ENCODE data around the gene RALA.

The RALA gene

DNA sequence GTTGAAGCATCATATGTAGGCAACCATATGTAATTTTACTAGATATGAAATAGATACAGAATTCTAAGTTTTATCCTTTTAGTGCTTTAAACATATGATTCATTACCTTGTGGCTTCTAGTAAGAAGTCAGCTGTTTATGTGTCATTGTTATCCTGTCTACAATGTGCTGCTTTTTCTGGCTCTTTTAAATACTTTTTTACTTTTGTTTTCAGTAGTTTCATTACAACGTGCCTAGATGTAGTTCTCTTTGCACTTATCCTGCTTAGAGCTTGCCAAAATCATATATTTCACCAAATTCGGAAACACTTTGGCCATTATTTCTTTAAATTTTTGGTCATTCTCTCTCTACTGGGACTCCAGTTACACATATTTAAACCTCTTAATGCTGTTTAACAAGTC, 30.8 kb upstream of the RALA start:
- no peaks in the 10 kb centered on the region for H3F3A ChIP-seq (ENCODE audit: insufficient read depth, low read length)
- H3K27ac ChIP-seq (ENCODE audit: low read depth, low read length, poor library complexity, severe bottlenecking) = no peak overlapping the region
- H3K79me2 ChIP-seq (ENCODE audit: insufficient read depth, low read length) = no peaks in the 10 kb centered on the region
- no peaks in the 10 kb centered on the region for H3K36me3 ChIP-seq (ENCODE audit: insufficient read depth, low read length)
- H2AFZ ChIP-seq (ENCODE audit: low read length) = no peak overlapping the region
- H3K4me2 ChIP-seq (ENCODE audit: low read length) = no peak overlapping the region
- H3K9me2 ChIP-seq (ENCODE audit: low read depth, low read length) = no peaks in the 10 kb centered on the region
- no peaks in the 10 kb centered on the region for H4K20me1 ChIP-seq (ENCODE audit: insufficient read depth, low read length)
- no peak overlapping the region for H3K4me3 ChIP-seq (ENCODE audit: low read depth, low read length, poor library complexity, severe bottlenecking)
- H3K9ac ChIP-seq (ENCODE audit: low read length) = no peak overlapping the region
- no peak for TF ChIP-seq EZH2 (IDR thresholded peaks at IDR 0.05; ENCODE audit: borderline replicate concordance, low read length)
- TF ChIP-seq, protein P1, sequence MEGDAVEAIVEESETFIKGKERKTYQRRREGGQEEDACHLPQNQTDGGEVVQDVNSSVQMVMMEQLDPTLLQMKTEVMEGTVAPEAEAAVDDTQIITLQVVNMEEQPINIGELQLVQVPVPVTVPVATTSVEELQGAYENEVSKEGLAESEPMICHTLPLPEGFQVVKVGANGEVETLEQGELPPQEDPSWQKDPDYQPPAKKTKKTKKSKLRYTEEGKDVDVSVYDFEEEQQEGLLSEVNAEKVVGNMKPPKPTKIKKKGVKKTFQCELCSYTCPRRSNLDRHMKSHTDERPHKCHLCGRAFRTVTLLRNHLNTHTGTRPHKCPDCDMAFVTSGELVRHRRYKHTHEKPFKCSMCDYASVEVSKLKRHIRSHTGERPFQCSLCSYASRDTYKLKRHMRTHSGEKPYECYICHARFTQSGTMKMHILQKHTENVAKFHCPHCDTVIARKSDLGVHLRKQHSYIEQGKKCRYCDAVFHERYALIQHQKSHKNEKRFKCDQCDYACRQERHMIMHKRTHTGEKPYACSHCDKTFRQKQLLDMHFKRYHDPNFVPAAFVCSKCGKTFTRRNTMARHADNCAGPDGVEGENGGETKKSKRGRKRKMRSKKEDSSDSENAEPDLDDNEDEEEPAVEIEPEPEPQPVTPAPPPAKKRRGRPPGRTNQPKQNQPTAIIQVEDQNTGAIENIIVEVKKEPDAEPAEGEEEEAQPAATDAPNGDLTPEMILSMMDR (IDR thresholded peaks at IDR 0.05; ENCODE audit: low read length) = no peak
- H3K9me3 ChIP-seq (ENCODE audit: low read length) = no peaks in the 10 kb centered on the region
- H3K27me3 ChIP-seq (ENCODE audit: insufficient read depth, low read length) = no peaks in the 10 kb centered on the region
- H3K4me1 ChIP-seq (ENCODE audit: insufficient read depth, low read length, severe bottlenecking) = no peaks in the 10 kb centered on the region

DNA sequence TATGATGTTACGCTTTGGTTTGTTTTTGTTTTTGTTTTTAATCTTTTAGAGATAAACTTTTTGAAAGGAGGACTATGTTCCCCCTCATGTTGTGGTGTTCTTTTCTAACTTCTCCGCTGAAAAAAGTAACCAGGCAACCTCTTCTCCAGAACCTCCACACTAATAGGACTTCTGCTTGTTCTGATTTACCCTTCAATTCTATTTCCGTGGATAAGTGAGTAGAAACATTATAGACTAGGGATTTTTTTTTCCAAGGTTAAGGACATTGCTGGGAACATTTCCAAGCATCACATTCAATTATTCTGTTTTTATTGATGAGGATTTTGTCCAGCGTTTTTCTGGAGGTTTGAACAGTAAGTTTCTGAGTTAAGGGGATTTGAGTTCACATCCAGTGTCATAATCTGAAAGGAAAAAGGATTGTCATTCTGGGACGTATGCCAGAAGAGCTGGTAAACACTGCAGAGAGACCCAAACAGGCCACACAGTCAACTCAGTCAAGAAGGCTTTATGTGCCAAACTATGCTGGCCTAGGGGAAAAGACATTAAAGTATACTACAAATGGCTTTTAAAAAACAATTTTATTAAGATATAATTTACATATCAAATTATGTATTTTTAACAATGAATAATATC, 28.3 kb upstream of the RALA start:
- Histone ChIP-seq H3F3A (ENCODE audit: insufficient read depth, low read length) (no peaks in the 10 kb centered on the region), H3K9ac (ENCODE audit: low read length) (no peak overlapping the region), H3K27me3 (ENCODE audit: insufficient read depth, low read length) (no peaks in the 10 kb centered on the region), H3K36me3 (ENCODE audit: insufficient read depth, low read length) (no peaks in the 10 kb centered on the region), H2AFZ (ENCODE audit: low read length) (no peak overlapping the region), H3K79me2 (ENCODE audit: insufficient read depth, low read length) (no peaks in the 10 kb centered on the region), H3K4me2 (ENCODE audit: low read length) (no peak overlapping the region), H3K4me3 (ENCODE audit: low read depth, low read length, poor library complexity, severe bottlenecking) (no peak overlapping the region), H4K20me1 (ENCODE audit: insufficient read depth, low read length) (no peaks in the 10 kb centered on the region), H3K27ac (ENCODE audit: low read depth, low read length, poor library complexity, severe bottlenecking) (no peak overlapping the region), H3K9me3 (ENCODE audit: low read length) (no peaks in the 10 kb centered on the region), H3K4me1 (ENCODE audit: insufficient read depth, low read length, severe bottlenecking) (no peaks in the 10 kb centered on the region), H3K9me2 (ENCODE audit: low read depth, low read length) (no peaks in the 10 kb centered on the region)
- TF ChIP-seq EZH2 (IDR thresholded peaks at IDR 0.05; ENCODE audit: borderline replicate concordance, low read length) = no peak
- TF ChIP-seq, protein P1 (IDR thresholded peaks at IDR 0.05; ENCODE audit: low read length) = no peak

DNA sequence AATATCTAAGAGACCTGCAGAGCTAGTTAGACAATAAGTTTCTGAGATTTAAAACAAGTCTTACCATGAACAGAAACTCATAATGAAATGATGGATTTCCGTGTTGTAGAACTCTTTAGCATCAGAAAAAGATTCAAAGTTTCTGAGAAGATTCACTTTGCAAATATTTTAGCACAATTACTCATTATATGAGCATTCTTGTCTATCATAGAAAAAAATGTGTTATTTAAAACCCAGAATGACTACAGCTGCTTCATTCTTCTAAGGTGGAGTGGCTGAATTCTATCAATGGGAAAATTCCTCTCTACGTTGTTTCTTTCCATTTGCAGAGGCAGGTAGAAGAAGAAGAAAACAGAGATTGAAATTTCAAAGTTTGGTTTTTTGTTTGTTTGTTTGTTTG, 21.0 kb upstream of the RALA start:
- Histone ChIP-seq H3K9ac (ENCODE audit: low read length) (no peak overlapping the region), H2AFZ (ENCODE audit: low read length) (no peak overlapping the region), H3K4me3 (ENCODE audit: low read depth, low read length, poor library complexity, severe bottlenecking) (no peak overlapping the region), H3K79me2 (ENCODE audit: insufficient read depth, low read length) (no peaks in the 10 kb centered on the region), H3K27me3 (ENCODE audit: insufficient read depth, low read length) (no peaks in the 10 kb centered on the region), H3K27ac (ENCODE audit: low read depth, low read length, poor library complexity, severe bottlenecking) (no peak overlapping the region), H3K9me3 (ENCODE audit: low read length) (no peaks in the 10 kb centered on the region), H4K20me1 (ENCODE audit: insufficient read depth, low read length) (no peaks in the 10 kb centered on the region), H3K9me2 (ENCODE audit: low read depth, low read length) (no peaks in the 10 kb centered on the region), H3K36me3 (ENCODE audit: insufficient read depth, low read length) (no peaks in the 10 kb centered on the region), H3F3A (ENCODE audit: insufficient read depth, low read length) (no peaks in the 10 kb centered on the region), H3K4me2 (ENCODE audit: low read length) (no peak overlapping the region), H3K4me1 (ENCODE audit: insufficient read depth, low read length, severe bottlenecking) (no peaks in the 10 kb centered on the region)
- TF ChIP-seq, protein P1 (IDR thresholded peaks at IDR 0.05; ENCODE audit: low read length) = no peak
- no peak for TF ChIP-seq EZH2 (IDR thresholded peaks at IDR 0.05; ENCODE audit: borderline replicate concordance, low read length)
